Measurements from ENCODE around the gene TBATA.

The TBATA gene

GRCh38 chr10:70761727-70762350, 23.3 kb downstream of the TBATA start:
- no peak for DNase-seq (ENCODE audit: low read depth in 2 of 2)

GRCh38 chr10:70761031-70761601, 24.1 kb downstream of the TBATA start:
- DNase-seq (ENCODE audit: low read depth in 2 of 2): no peak

- no peak for DNase-seq (ENCODE audit: low read depth in 2 of 2)
These were observed 24.8 kb downstream of the TBATA start for GRCh38 chr10:70760271-70760787.

GRCh38 chr10:70759781-70760180, 25.4 kb downstream of the TBATA start:
- no peak for DNase-seq (ENCODE audit: low read depth in 2 of 2)

GRCh38 chr10:70758757-70759514, 26.2 kb downstream of the TBATA start:
- DNase-seq (ENCODE audit: low read depth in 2 of 2): peak; percentile 46 to 64

GRCh38 chr10:70757856-70758255, 27.3 kb downstream of the TBATA start:
- no peak for DNase-seq (ENCODE audit: low read depth in 2 of 2)

GRCh38 chr10:70756700-70757360, 28.3 kb downstream of the TBATA start:
- DNase-seq (ENCODE audit: low read depth in 2 of 2): no peak

- no peak for DNase-seq (ENCODE audit: low read depth in 2 of 2)
These were observed 31.1 kb downstream of the TBATA start for GRCh38 chr10:70753841-70754621.

- no peak for DNase-seq (ENCODE audit: low read depth in 2 of 2)
These were observed 32.0 kb downstream of the TBATA start for GRCh38 chr10:70753026-70753663.

- DNase-seq (ENCODE audit: low read depth in 2 of 2): no peak
These were observed 32.6 kb downstream of the TBATA start for GRCh38 chr10:70752571-70752970.

GRCh38 chr10:70751991-70752390, 33.2 kb downstream of the TBATA start:
- DNase-seq (ENCODE audit: low read depth in 2 of 2): no peak

GRCh38 chr10:70751356-70751755, 33.8 kb downstream of the TBATA start:
- no peak for DNase-seq (ENCODE audit: low read depth in 2 of 2)

GRCh38 chr10:70750156-70750703, 34.9 kb downstream of the TBATA start:
- no peak for DNase-seq (ENCODE audit: low read depth in 2 of 2)

- no peak for DNase-seq (ENCODE audit: low read depth in 2 of 2)
These were observed 35.4 kb downstream of the TBATA start for GRCh38 chr10:70749756-70750155.

- no peak for DNase-seq (ENCODE audit: low read depth in 2 of 2)
These were observed 36.2 kb downstream of the TBATA start for GRCh38 chr10:70748801-70749573.

GRCh38 chr10:70748305-70748704, 36.9 kb downstream of the TBATA start:
- DNase-seq (ENCODE audit: low read depth in 2 of 2): no peak

- no peak for DNase-seq (ENCODE audit: low read depth in 2 of 2)
These were observed 37.8 kb downstream of the TBATA start for GRCh38 chr10:70747192-70747965.

GRCh38 chr10:70745555-70745954, 39.6 kb downstream of the TBATA start:
- DNase-seq (ENCODE audit: low read depth in 2 of 2): no peak

- no peak for DNase-seq (ENCODE audit: low read depth in 2 of 2)
These were observed 40.5 kb downstream of the TBATA start for GRCh38 chr10:70744617-70745143.

Data from activated CD4-positive, alpha-beta T cell treated with anti-CD3 and anti-CD28 coated beads for 24 hours (primary cell).